Endodermal cell (in vitro differentiated cells): ENCODE measurements around the gene UGT2B15. TPM values are rescaled to one million over a fixed set of nuclear protein-coding genes. Genes with fewer than 3 reads are reported as not detected.
A peak's percentile ranks its signal among the peaks of the same experiment; 100 is the strongest.
"Not testable (repeated sequence)": the region's sequence is repeated elsewhere in the genome, so short reads cannot be mapped to it uniquely, and the experiment has no call there.

Experiments
- DNase-seq: peaks from one replicate; pipeline ENCODE4 v3.0.0-alpha.2; 2017
- H3K27ac ChIP-seq: 2 replicates; pipeline ENCODE4 v1.5.1; 2013; ENCODE audit warnings: mild to moderate bottlenecking, low read depth, low read length, moderate library complexity
- H3K27me3 ChIP-seq: 2 replicates; pipeline ENCODE4 v1.6.1; 2013; ENCODE audit warnings: mild to moderate bottlenecking, low read length, moderate library complexity; ENCODE audit not compliant: insufficient read depth, control insufficient read depth, poor library complexity, severe bottlenecking
- H3K36me3 ChIP-seq: 2 replicates; pipeline ENCODE4 v1.7.0; 2013; ENCODE audit warnings: mild to moderate bottlenecking, low read length, moderate library complexity; ENCODE audit not compliant: control insufficient read depth, insufficient read depth
- H3K4me1 ChIP-seq: one replicate; pipeline ENCODE4 v1.7.0; 2013; ENCODE audit warnings: low read length; ENCODE audit not compliant: control insufficient read depth, insufficient read depth
- H3K4me3 ChIP-seq: 2 replicates; pipeline ENCODE4 v1.5.1; 2013; ENCODE audit warnings: mild to moderate bottlenecking, low read length, moderate library complexity
- H3K9ac ChIP-seq: 2 replicates; pipeline ENCODE4 v1.6.1; 2013; ENCODE audit warnings: mild to moderate bottlenecking, low read length, moderate library complexity; ENCODE audit not compliant: poor library complexity, severe bottlenecking; ENCODE audit errors: extremely low read depth
- H3K9me3 ChIP-seq: 2 replicates; pipeline ENCODE4 v1.6.1; 2013; ENCODE audit warnings: mild to moderate bottlenecking, low read length, moderate library complexity; ENCODE audit not compliant: control insufficient read depth
- H3K27ac Mint-ChIP-seq: 2 replicates; pipeline ENCODE4 v1.8.0; 2020; ENCODE audit warnings: mixed read lengths
- H3K27me3 Mint-ChIP-seq: 2 replicates; pipeline ENCODE4 v1.8.0; 2021; ENCODE audit warnings: mild to moderate bottlenecking, mixed read lengths; ENCODE audit not compliant: insufficient read depth
- H3K36me3 Mint-ChIP-seq: 2 replicates; pipeline ENCODE4 v1.8.0; 2020; ENCODE audit warnings: low read depth, mixed read lengths
- H3K4me1 Mint-ChIP-seq: 2 replicates; pipeline ENCODE4 v1.8.0; 2020; ENCODE audit warnings: mixed read lengths
- H3K4me3 Mint-ChIP-seq: 2 replicates; pipeline ENCODE4 v1.8.0; 2020; ENCODE audit warnings: mild to moderate bottlenecking, moderate library complexity, mixed read lengths
- H3K9me3 Mint-ChIP-seq: 2 replicates; pipeline ENCODE4 v1.8.0; 2020; ENCODE audit warnings: mild to moderate bottlenecking, mixed read lengths
- WGBS, 2 experiments: methylation state at CpG; one replicate each; pipeline versions ENCODE4 v1.1.5 to v1.1.7; 2013; ENCODE audit warnings: missing lambda C conversion rate in 2 of 2, mixed read lengths in 1 of 2; ENCODE audit not compliant: insufficient coverage in 1 of 2, insufficient read length in 1 of 2; 5-methylcytosine and 5-hydroxymethylcytosine counted together
- total RNA-seq, 2 donors: library from RNA; stranded (reverse); fragmentation: NEBNext Ultra II Directional in 1 of 2; extraction: Animal tissue kit (Norgen Biotek cat#: 25700) in 1 of 2; gene quantifications; 2 replicates in 1 of 2; 3 replicates in 1 of 2; pipeline ENCODE4 v1.2.1, GENCODE V29; 2021
- TF ChIP-seq, protein P1 (sequence below): fragments of 200-600 bp; sonication (generic); conservative IDR thresholded peaks from 2 replicates; pipeline ENCODE4 v1.5.0; 2021; ENCODE audit warnings: antibody characterized with exemption, mild to moderate bottlenecking

The UGT2B15 gene
- total RNA-seq, 2 donors from 2014 or later = not detected

- peaks cover 40% of the 10 kb centered on the region for H3K4me1 Mint-ChIP-seq
- H3K4me3 ChIP-seq = no peak overlapping the region
- H3K9me3 Mint-ChIP-seq = peaks cover 3% of the 10 kb centered on the region
- H3K36me3 Mint-ChIP-seq = peaks cover 2% of the 10 kb centered on the region
- no peaks in the 10 kb centered on the region for H3K9me3 ChIP-seq
- H3K27me3 ChIP-seq = no peaks in the 10 kb centered on the region
- H3K36me3 ChIP-seq = no peaks in the 10 kb centered on the region
- H3K27ac Mint-ChIP-seq = no peak overlapping the region
- H3K9ac ChIP-seq = no peak overlapping the region
- TF ChIP-seq, protein P1, sequence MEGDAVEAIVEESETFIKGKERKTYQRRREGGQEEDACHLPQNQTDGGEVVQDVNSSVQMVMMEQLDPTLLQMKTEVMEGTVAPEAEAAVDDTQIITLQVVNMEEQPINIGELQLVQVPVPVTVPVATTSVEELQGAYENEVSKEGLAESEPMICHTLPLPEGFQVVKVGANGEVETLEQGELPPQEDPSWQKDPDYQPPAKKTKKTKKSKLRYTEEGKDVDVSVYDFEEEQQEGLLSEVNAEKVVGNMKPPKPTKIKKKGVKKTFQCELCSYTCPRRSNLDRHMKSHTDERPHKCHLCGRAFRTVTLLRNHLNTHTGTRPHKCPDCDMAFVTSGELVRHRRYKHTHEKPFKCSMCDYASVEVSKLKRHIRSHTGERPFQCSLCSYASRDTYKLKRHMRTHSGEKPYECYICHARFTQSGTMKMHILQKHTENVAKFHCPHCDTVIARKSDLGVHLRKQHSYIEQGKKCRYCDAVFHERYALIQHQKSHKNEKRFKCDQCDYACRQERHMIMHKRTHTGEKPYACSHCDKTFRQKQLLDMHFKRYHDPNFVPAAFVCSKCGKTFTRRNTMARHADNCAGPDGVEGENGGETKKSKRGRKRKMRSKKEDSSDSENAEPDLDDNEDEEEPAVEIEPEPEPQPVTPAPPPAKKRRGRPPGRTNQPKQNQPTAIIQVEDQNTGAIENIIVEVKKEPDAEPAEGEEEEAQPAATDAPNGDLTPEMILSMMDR = no peak
- no peak overlapping the region for H3K27ac ChIP-seq
- DNase-seq = no peak
- no peaks in the 10 kb centered on the region for H3K4me1 ChIP-seq
- no peaks in the 10 kb centered on the region for H3K27me3 Mint-ChIP-seq
- no peak overlapping the region for H3K4me3 Mint-ChIP-seq
Observed at GRCh38 chr4:68658672-68659071, 11.8 kb downstream of the UGT2B15 start.

DNA sequence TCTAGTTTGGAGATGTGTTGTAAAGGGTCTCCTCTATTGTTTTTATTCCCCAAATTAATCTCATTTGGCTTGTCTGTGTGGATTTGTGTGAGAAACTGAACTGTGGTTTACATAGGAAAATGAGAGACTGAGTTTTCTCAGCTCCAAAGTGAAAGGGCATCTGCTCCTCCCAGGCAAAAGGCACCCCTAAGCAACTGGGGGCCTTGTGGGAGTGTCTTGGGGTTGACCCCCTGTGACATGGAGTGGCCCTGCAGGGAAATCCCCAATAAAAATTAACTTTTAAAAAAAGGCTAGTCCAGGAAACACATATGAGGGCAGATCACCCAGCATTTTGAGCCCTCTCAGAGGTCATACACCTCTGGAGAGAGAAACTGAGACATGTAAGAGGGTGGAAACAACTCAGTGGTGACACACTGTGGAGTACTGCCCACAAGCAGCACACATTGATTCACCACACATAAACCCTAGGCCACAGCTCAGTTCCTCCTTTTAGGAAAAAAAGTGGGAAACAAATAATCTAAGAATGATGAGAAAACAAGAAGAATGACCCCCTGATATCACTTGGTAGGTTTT, 13.3 kb downstream of the UGT2B15 start:
- H3K27me3 ChIP-seq, H3K36me3 Mint-ChIP-seq, H3K9me3 ChIP-seq, H3K36me3 ChIP-seq, DNase-seq, H3K9ac ChIP-seq, H3K4me3 ChIP-seq, H3K27ac ChIP-seq, H3K27me3 Mint-ChIP-seq, H3K4me3 Mint-ChIP-seq, H3K9me3 Mint-ChIP-seq, H3K4me1 ChIP-seq: not testable (repeated sequence)
- peak overlapping the region; percentile 83 for H3K27ac Mint-ChIP-seq
- H3K4me1 Mint-ChIP-seq = peaks cover 39% of the 10 kb centered on the region
- TF ChIP-seq, protein P1 = peak; percentile 32

GRCh38 chr4:68656445-68656973, 13.9 kb downstream of the UGT2B15 start:
- DNase-seq, H3K27me3 Mint-ChIP-seq, H3K4me3 ChIP-seq, H3K9me3 ChIP-seq, H3K36me3 Mint-ChIP-seq, H3K4me1 ChIP-seq, H3K36me3 ChIP-seq, H3K9me3 Mint-ChIP-seq, H3K27me3 ChIP-seq, H3K27ac ChIP-seq, H3K9ac ChIP-seq: not testable (repeated sequence)
- Mint-ChIP-seq H3K4me1 (peaks cover 34% of the 10 kb centered on the region), H3K4me3 (peak overlapping the region; percentile 6), H3K27ac (peak overlapping the region; percentile 83)
- 73 to 100% methylated on average over 1 to 2 of the region's 2 CpGs for WGBS, 2 experiments
